ENCODE measurements around the gene RTP5. TPM values are rescaled to one million over a fixed set of nuclear protein-coding genes. Genes with fewer than 3 reads are reported as not detected.

Gene RTP5
- total and polyA plus RNA-seq, 2 donors, result 0.66 to 3.7 TPM

GRCh38 chr2:241855888-241856422 is 13.6 kb upstream of the RTP5 start:
- peaks cover 25 to 40% of the 10 kb centered on the region in 2 donors for H3K4me1 ChIP-seq (ENCODE audit: control insufficient read depth in 2 of 2, insufficient read depth in 2 of 2, low read length in 2 of 2)
- H3K27ac ChIP-seq (ENCODE audit: low read depth in 1 of 2, low read length in 1 of 2), result no peak overlapping the region
- H3K27me3 ChIP-seq (ENCODE audit: control insufficient read depth in 2 of 2, insufficient read depth in 1 of 2, low read length in 1 of 2), result no peaks in the 10 kb centered on the region
- no peak overlapping the region for H3K4me3 ChIP-seq (ENCODE audit: low read length in 2 of 2)
- peaks cover 7 to 11% of the 10 kb centered on the region in 2 donors for H3K36me3 ChIP-seq (ENCODE audit: control insufficient read depth in 2 of 2, insufficient read depth in 2 of 2, low read length in 1 of 2)
- no peaks in the 10 kb centered on the region for H3K9me3 ChIP-seq (ENCODE audit: control insufficient read depth in 2 of 2, insufficient read depth in 1 of 2, low read length in 1 of 2)
- no peak for DNase-seq (ENCODE audit: low read depth in 6 of 9, low spot score in 9 of 9)
- 95% methylated on average over 20 of the region's 20 CpGs for WGBS

- DNase-seq (ENCODE audit: low read depth in 6 of 9, low spot score in 9 of 9), result no peak
- H3K4me1 ChIP-seq (ENCODE audit: control insufficient read depth in 2 of 2, insufficient read depth in 2 of 2, low read length in 2 of 2), result peaks cover 32 to 50% of the 10 kb centered on the region in 2 donors
- H3K36me3 ChIP-seq (ENCODE audit: control insufficient read depth in 2 of 2, insufficient read depth in 2 of 2, low read length in 1 of 2), result peaks cover 4 to 7% of the 10 kb centered on the region in 2 donors
- H3K27me3 ChIP-seq (ENCODE audit: control insufficient read depth in 2 of 2, insufficient read depth in 1 of 2, low read length in 1 of 2), result no peaks in the 10 kb centered on the region
- no peaks in the 10 kb centered on the region for H3K9me3 ChIP-seq (ENCODE audit: control insufficient read depth in 2 of 2, insufficient read depth in 1 of 2, low read length in 1 of 2)
- WGBS, result 96% methylated on average over 28 of the region's 28 CpGs
- peak overlapping the region in 1 of 2 donors; percentile 3 for H3K4me3 ChIP-seq (ENCODE audit: low read length in 2 of 2)
- no peak overlapping the region for H3K27ac ChIP-seq (ENCODE audit: low read depth in 1 of 2, low read length in 1 of 2)
These were observed 12.4 kb upstream of the RTP5 start for GRCh38 chr2:241857041-241857541.

- Histone ChIP-seq H3K9me3 (ENCODE audit: control insufficient read depth in 2 of 2, insufficient read depth in 1 of 2, low read length in 1 of 2) (no peaks in the 10 kb centered on the region), H3K36me3 (ENCODE audit: control insufficient read depth in 2 of 2, insufficient read depth in 2 of 2, low read length in 1 of 2) (peaks cover 2 to 4% of the 10 kb centered on the region in 2 donors), H3K27me3 (ENCODE audit: control insufficient read depth in 2 of 2, insufficient read depth in 1 of 2, low read length in 1 of 2) (no peaks in the 10 kb centered on the region), H3K4me1 (ENCODE audit: control insufficient read depth in 2 of 2, insufficient read depth in 2 of 2, low read length in 2 of 2) (peaks cover 35 to 55% of the 10 kb centered on the region in 2 donors), H3K27ac (ENCODE audit: low read depth in 1 of 2, low read length in 1 of 2) (no peak overlapping the region), H3K4me3 (ENCODE audit: low read length in 2 of 2) (peak overlapping the region; percentile 48 to 50)
- DNase-seq (ENCODE audit: low read depth in 6 of 9, low spot score in 9 of 9), result no peak
- WGBS, result 96% methylated on average over 18 of the region's 18 CpGs
These were observed 11.9 kb upstream of the RTP5 start for GRCh38 chr2:241857572-241858121.

GRCh38 chr2:241858206-241859016 is 11.1 kb upstream of the RTP5 start, which contains the start of gene PDCD1:
Gene PDCD1, minus strand, starts transcription at chr2:241858894. Its CDS starts 56 bp downstream, at chr2:241858838.
- Histone ChIP-seq H3K27ac (ENCODE audit: low read depth in 1 of 2, low read length in 1 of 2) (peak within 1 kb of the TSS; percentile 89 to 90), H3K4me3 (ENCODE audit: low read length in 2 of 2) (peak within 1 kb of the TSS; percentile 48 to 50), H3K36me3 (ENCODE audit: control insufficient read depth in 2 of 2, insufficient read depth in 2 of 2, low read length in 1 of 2) (peaks cover 0 to 4% of the 10 kb centered on the region in 2 donors), H3K4me1 (ENCODE audit: control insufficient read depth in 2 of 2, insufficient read depth in 2 of 2, low read length in 2 of 2) (peaks cover 43 to 63% of the 10 kb centered on the region in 2 donors), H3K9me3 (ENCODE audit: control insufficient read depth in 2 of 2, insufficient read depth in 1 of 2, low read length in 1 of 2) (peaks cover 0 to 4% of the 10 kb centered on the region in 2 donors), H3K27me3 (ENCODE audit: control insufficient read depth in 2 of 2, insufficient read depth in 1 of 2, low read length in 1 of 2) (peaks cover 0 to 6% of the 10 kb centered on the region in 2 donors)
- DNase-seq (ENCODE audit: low read depth in 6 of 9, low spot score in 9 of 9), result peak in 4 of 9 donors; percentile 64 to 86 (median 76)
- WGBS, result 70% methylated on average over 28 of the region's 28 CpGs

- DNase-seq (ENCODE audit: low read depth in 6 of 9, low spot score in 9 of 9), result peak in 2 of 9 donors; percentile 41 to 69
These were observed 10.5 kb upstream of the RTP5 start for GRCh38 chr2:241859017-241859435.

GRCh38 chr2:241859436-241860183 is 9.9 kb upstream of the RTP5 start:
- Histone ChIP-seq H3K4me3 (ENCODE audit: low read length in 2 of 2) (peak overlapping the region; percentile 48 to 50), H3K36me3 (ENCODE audit: control insufficient read depth in 2 of 2, insufficient read depth in 2 of 2, low read length in 1 of 2) (peaks cover 0 to 4% of the 10 kb centered on the region in 2 donors), H3K4me1 (ENCODE audit: control insufficient read depth in 2 of 2, insufficient read depth in 2 of 2, low read length in 2 of 2) (peaks cover 51 to 73% of the 10 kb centered on the region in 2 donors), H3K9me3 (ENCODE audit: control insufficient read depth in 2 of 2, insufficient read depth in 1 of 2, low read length in 1 of 2) (peaks cover 0 to 4% of the 10 kb centered on the region in 2 donors), H3K27me3 (ENCODE audit: control insufficient read depth in 2 of 2, insufficient read depth in 1 of 2, low read length in 1 of 2) (peaks cover 0 to 11% of the 10 kb centered on the region in 2 donors), H3K27ac (ENCODE audit: low read depth in 1 of 2, low read length in 1 of 2) (peak overlapping the region; percentile 89 to 90)
- DNase-seq (ENCODE audit: low read depth in 6 of 9, low spot score in 9 of 9), result peak in 2 of 9 donors; percentile 58 to 78
- WGBS, result 26% methylated on average over 30 of the region's 30 CpGs

More at GRCh38 chr2:241859017-241859435, 10.5 kb upstream of the RTP5 start:
- Histone ChIP-seq H3K36me3 (ENCODE audit: control insufficient read depth in 2 of 2, insufficient read depth in 2 of 2, low read length in 1 of 2) (peaks cover 0 to 4% of the 10 kb centered on the region in 2 donors), H3K4me3 (ENCODE audit: low read length in 2 of 2) (peak overlapping the region; percentile 48 to 50), H3K4me1 (ENCODE audit: control insufficient read depth in 2 of 2, insufficient read depth in 2 of 2, low read length in 2 of 2) (peaks cover 47 to 69% of the 10 kb centered on the region in 2 donors), H3K9me3 (ENCODE audit: control insufficient read depth in 2 of 2, insufficient read depth in 1 of 2, low read length in 1 of 2) (peaks cover 0 to 4% of the 10 kb centered on the region in 2 donors), H3K27me3 (ENCODE audit: control insufficient read depth in 2 of 2, insufficient read depth in 1 of 2, low read length in 1 of 2) (peaks cover 0 to 8% of the 10 kb centered on the region in 2 donors), H3K27ac (ENCODE audit: low read depth in 1 of 2, low read length in 1 of 2) (peak overlapping the region; percentile 89 to 90)
- 16% methylated on average over 9 of the region's 9 CpGs for whole genome bisulfite sequencing

- peaks cover 0 to 12% of the 10 kb centered on the region in 2 donors for H3K27me3 ChIP-seq (ENCODE audit: control insufficient read depth in 2 of 2, insufficient read depth in 1 of 2, low read length in 1 of 2)
- DNase-seq (ENCODE audit: low read depth in 6 of 9, low spot score in 9 of 9), result no peak
- H3K36me3 ChIP-seq (ENCODE audit: control insufficient read depth in 2 of 2, insufficient read depth in 2 of 2, low read length in 1 of 2), result no peaks in the 10 kb centered on the region
- peaks cover 52 to 74% of the 10 kb centered on the region in 2 donors for H3K4me1 ChIP-seq (ENCODE audit: control insufficient read depth in 2 of 2, insufficient read depth in 2 of 2, low read length in 2 of 2)
- H3K27ac ChIP-seq (ENCODE audit: low read depth in 1 of 2, low read length in 1 of 2), result peak overlapping the region; percentile 89 to 90
- H3K4me3 ChIP-seq (ENCODE audit: low read length in 2 of 2), result peak overlapping the region in 1 of 2 donors; percentile 30
- peaks cover 0 to 4% of the 10 kb centered on the region in 2 donors for H3K9me3 ChIP-seq (ENCODE audit: control insufficient read depth in 2 of 2, insufficient read depth in 1 of 2, low read length in 1 of 2)
- WGBS, result 73% methylated on average over 10 of the region's 10 CpGs
These were observed 9.1 kb upstream of the RTP5 start for GRCh38 chr2:241860184-241861078.

- H3K4me1 ChIP-seq (ENCODE audit: control insufficient read depth in 2 of 2, insufficient read depth in 2 of 2, low read length in 2 of 2), result peaks cover 58 to 82% of the 10 kb centered on the region in 2 donors
- 98% methylated on average over 1 of the region's 1 CpG for WGBS
These were observed 8.3 kb upstream of the RTP5 start for GRCh38 chr2:241861264-241861663.

More at GRCh38 chr2:241861264-241861663, 8.3 kb upstream of the RTP5 start:
- Histone ChIP-seq H3K36me3 (ENCODE audit: control insufficient read depth in 2 of 2, insufficient read depth in 2 of 2, low read length in 1 of 2) (no peaks in the 10 kb centered on the region), H3K9me3 (ENCODE audit: control insufficient read depth in 2 of 2, insufficient read depth in 1 of 2, low read length in 1 of 2) (peaks cover 0 to 4% of the 10 kb centered on the region in 2 donors), H3K27me3 (ENCODE audit: control insufficient read depth in 2 of 2, insufficient read depth in 1 of 2, low read length in 1 of 2) (peaks cover 0 to 15% of the 10 kb centered on the region in 2 donors), H3K27ac (ENCODE audit: low read depth in 1 of 2, low read length in 1 of 2) (no peak overlapping the region), H3K4me3 (ENCODE audit: low read length in 2 of 2) (no peak overlapping the region)
- DNase-seq (ENCODE audit: low read depth in 6 of 9, low spot score in 9 of 9), result no peak

Measured in thymus (tissue), 11 donors.